LNCaP clone FGC (cell line): ENCODE results near the gene PMVK.

Experiments
- DNase-seq: peaks from one replicate; pipeline ENCODE4 v3.0.0-alpha.2; 2011; ENCODE audit warnings: low read depth
- H3K4me3 ChIP-seq: 2 replicates; pipeline ENCODE4 v1.5.1; 2011; ENCODE audit warnings: mild to moderate bottlenecking, low read depth, low read length, control low read depth
- TF ChIP-seq, protein P1 (sequence below): IDR thresholded peaks from 2 replicates; pipeline ENCODE4 v1.5.1; 2012; ENCODE audit warnings: mild to moderate bottlenecking; ENCODE audit not compliant: control insufficient read depth, insufficient read depth; ENCODE audit errors: extremely low read depth

PMVK gene

DNA sequence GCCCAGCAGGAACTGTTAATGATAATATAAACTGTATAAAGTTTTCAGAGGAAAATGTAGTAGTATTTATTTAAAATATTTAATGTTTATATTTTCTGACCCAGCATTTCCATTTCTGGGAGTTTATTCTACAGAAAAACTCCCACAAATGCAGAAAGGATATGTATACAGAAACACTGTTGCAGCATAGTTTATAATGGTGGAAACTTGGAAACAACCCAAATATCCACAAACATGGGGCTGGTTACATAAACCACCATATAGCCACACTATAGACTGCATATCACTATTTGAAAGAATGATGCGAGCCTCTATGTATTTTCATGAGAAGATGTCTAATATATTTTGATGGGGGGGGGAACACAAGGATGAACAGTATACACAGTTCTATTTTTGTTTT lies 34.9 kb downstream of the PMVK start:
- no peak for DNase-seq
- TF ChIP-seq, protein P1, sequence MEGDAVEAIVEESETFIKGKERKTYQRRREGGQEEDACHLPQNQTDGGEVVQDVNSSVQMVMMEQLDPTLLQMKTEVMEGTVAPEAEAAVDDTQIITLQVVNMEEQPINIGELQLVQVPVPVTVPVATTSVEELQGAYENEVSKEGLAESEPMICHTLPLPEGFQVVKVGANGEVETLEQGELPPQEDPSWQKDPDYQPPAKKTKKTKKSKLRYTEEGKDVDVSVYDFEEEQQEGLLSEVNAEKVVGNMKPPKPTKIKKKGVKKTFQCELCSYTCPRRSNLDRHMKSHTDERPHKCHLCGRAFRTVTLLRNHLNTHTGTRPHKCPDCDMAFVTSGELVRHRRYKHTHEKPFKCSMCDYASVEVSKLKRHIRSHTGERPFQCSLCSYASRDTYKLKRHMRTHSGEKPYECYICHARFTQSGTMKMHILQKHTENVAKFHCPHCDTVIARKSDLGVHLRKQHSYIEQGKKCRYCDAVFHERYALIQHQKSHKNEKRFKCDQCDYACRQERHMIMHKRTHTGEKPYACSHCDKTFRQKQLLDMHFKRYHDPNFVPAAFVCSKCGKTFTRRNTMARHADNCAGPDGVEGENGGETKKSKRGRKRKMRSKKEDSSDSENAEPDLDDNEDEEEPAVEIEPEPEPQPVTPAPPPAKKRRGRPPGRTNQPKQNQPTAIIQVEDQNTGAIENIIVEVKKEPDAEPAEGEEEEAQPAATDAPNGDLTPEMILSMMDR = no peak
- no peak overlapping the region for H3K4me3 ChIP-seq

- no peak for DNase-seq
- no peak overlapping the region for H3K4me3 ChIP-seq
- TF ChIP-seq, protein P1 = no peak
These were observed 37.5 kb downstream of the PMVK start for GRCh38 chr1:154899041-154899440.

- DNase-seq = no peak
- H3K4me3 ChIP-seq = no peak overlapping the region
- TF ChIP-seq, protein P1 = no peak
These were observed 39.7 kb downstream of the PMVK start for GRCh38 chr1:154896771-154897286.

- DNase-seq = no peak
- H3K4me3 ChIP-seq = no peak overlapping the region
- TF ChIP-seq, protein P1 = no peak
These were observed 40.7 kb downstream of the PMVK start for GRCh38 chr1:154895798-154896197.

GRCh38 chr1:154891452-154891851 lies 45.1 kb downstream of the PMVK start:
- TF ChIP-seq, protein P1 = no peak
- DNase-seq = no peak

DNA sequence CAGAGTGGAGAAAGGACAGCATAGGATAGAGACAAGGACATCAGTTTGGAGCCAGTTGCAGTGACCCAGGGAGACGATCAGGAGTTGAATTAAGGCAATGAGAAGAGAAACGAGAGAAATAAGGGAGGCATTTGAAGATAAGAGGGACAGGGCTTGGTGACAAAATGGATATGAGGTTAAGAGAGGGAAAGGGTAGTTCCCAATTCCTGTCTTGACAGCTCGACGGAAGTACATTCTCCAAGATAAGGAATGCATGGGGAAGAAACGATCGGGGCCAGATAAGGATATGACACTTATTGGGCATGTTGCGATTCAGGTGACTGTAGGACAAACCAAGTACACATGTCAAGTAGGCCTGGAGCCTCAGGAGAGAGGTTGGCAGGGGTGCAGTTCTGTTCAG lies 47.8 kb downstream of the PMVK start:
- TF ChIP-seq, protein P1 = no peak
- H3K4me3 ChIP-seq = no peak overlapping the region
- no peak for DNase-seq

More at GRCh38 chr1:154891452-154891851, 45.1 kb downstream of the PMVK start:
- H3K4me3 ChIP-seq = no peak overlapping the region
